ENCODE measurements around the gene BBS9. TPM values are rescaled to one million over a fixed set of nuclear protein-coding genes. Genes with fewer than 3 reads are reported as not detected.

The BBS9 gene
- total RNA-seq, 1 experiment from 2014 or later = 4.7 TPM

- Mint-ChIP-seq H3K9me3 (ENCODE audit: unreplicated experiment) (no peaks in the 10 kb centered on the region), H3K27ac (ENCODE audit: unreplicated experiment) (no peak overlapping the region), H3K27me3 (ENCODE audit: insufficient read depth, unreplicated experiment) (peaks cover 9% of the 10 kb centered on the region), H3K4me3 (ENCODE audit: unreplicated experiment) (no peak overlapping the region), H3K4me1 (ENCODE audit: low read depth, unreplicated experiment) (no peaks in the 10 kb centered on the region), H3K36me3 (ENCODE audit: insufficient read depth, unreplicated experiment) (no peaks in the 10 kb centered on the region)
- no peak overlapping the region for H3K4me3 ChIP-seq (ENCODE audit: low read depth, low read length)
- intact Hi-C loops (cut with micrococcal nuclease; ENCODE audit: unreplicated experiment) = no loop called here
- no TSS peak for BruUV-seq (replicated peaks)
- no peaks in the 10 kb centered on the region for H3K4me1 ChIP-seq
- no peak for TF ChIP-seq CTCF (IDR thresholded peaks at IDR 0.05; ENCODE audit: insufficient read depth in 1 of 2, low read depth in 1 of 2, low read length in 1 of 2, severe bottlenecking in 1 of 2, unreplicated experiment in 1 of 2)
- CTCF ChIA-PET = no interaction called here
- POLR2A ChIA-PET = no interaction called here
- H3K9me3 ChIP-seq = no peaks in the 10 kb centered on the region
- no peaks in the 10 kb centered on the region for H3K36me3 ChIP-seq (ENCODE audit: control insufficient read depth, insufficient read depth, low read length)
- no peak for DNase-seq
- H3K27me3 ChIP-seq (replicated peaks; ENCODE audit: control insufficient read depth, insufficient read depth, low read length) = no peaks in the 10 kb centered on the region
These were observed 507.0 kb downstream of the BBS9 start for GRCh38 chr7:33636359-33636758.

GRCh38 chr7:33639552-33640197 is 510.3 kb downstream of the BBS9 start:
- no peaks in the 10 kb centered on the region for H3K36me3 ChIP-seq (ENCODE audit: control insufficient read depth, insufficient read depth, low read length)
- Mint-ChIP-seq H3K4me1 (ENCODE audit: low read depth, unreplicated experiment) (no peaks in the 10 kb centered on the region), H3K27me3 (ENCODE audit: insufficient read depth, unreplicated experiment) (peaks cover 9% of the 10 kb centered on the region), H3K36me3 (ENCODE audit: insufficient read depth, unreplicated experiment) (no peaks in the 10 kb centered on the region), H3K27ac (ENCODE audit: unreplicated experiment) (no peak overlapping the region), H3K4me3 (ENCODE audit: unreplicated experiment) (no peak overlapping the region), H3K9me3 (ENCODE audit: unreplicated experiment) (no peaks in the 10 kb centered on the region)
- no peaks in the 10 kb centered on the region; the same call in 1 of the 2 replicates for H3K27me3 ChIP-seq (replicated peaks; ENCODE audit: control insufficient read depth, insufficient read depth, low read length)
- POLR2A ChIA-PET = no interaction called here
- H3K4me3 ChIP-seq (ENCODE audit: low read depth, low read length) = no peak overlapping the region
- BruUV-seq (replicated peaks) = no TSS peak
- CTCF ChIA-PET = no interaction called here
- no peak for DNase-seq
- intact Hi-C loops (cut with micrococcal nuclease; ENCODE audit: unreplicated experiment) = no loop called here
- no peaks in the 10 kb centered on the region for H3K4me1 ChIP-seq
- H3K9me3 ChIP-seq = no peaks in the 10 kb centered on the region
- TF ChIP-seq CTCF (IDR thresholded peaks at IDR 0.05; ENCODE audit: insufficient read depth in 1 of 2, low read depth in 1 of 2, low read length in 1 of 2, severe bottlenecking in 1 of 2, unreplicated experiment in 1 of 2) = no peak

- H3K27me3 ChIP-seq (replicated peaks; ENCODE audit: control insufficient read depth, insufficient read depth, low read length) = no peaks in the 10 kb centered on the region; the same call in 1 of the 2 replicates
- H3K4me1 Mint-ChIP-seq (ENCODE audit: low read depth, unreplicated experiment) = no peaks in the 10 kb centered on the region
- no peaks in the 10 kb centered on the region for H3K9me3 Mint-ChIP-seq (ENCODE audit: unreplicated experiment)
- no peak for DNase-seq
- no peak overlapping the region for H3K4me3 ChIP-seq (ENCODE audit: low read depth, low read length)
- ChIA-PET CTCF (no interaction called here), POLR2A (no interaction called here)
- peaks cover 9% of the 10 kb centered on the region for H3K27me3 Mint-ChIP-seq (ENCODE audit: insufficient read depth, unreplicated experiment)
- H3K27ac Mint-ChIP-seq (ENCODE audit: unreplicated experiment) = no peak overlapping the region
- H3K4me3 Mint-ChIP-seq (ENCODE audit: unreplicated experiment) = no peak overlapping the region
- intact Hi-C loops (cut with micrococcal nuclease; ENCODE audit: unreplicated experiment) = no loop called here
- no TSS peak for BruUV-seq (replicated peaks)
- H3K9me3 ChIP-seq = no peaks in the 10 kb centered on the region
- no peaks in the 10 kb centered on the region for H3K36me3 Mint-ChIP-seq (ENCODE audit: insufficient read depth, unreplicated experiment)
- TF ChIP-seq CTCF (IDR thresholded peaks at IDR 0.05; ENCODE audit: insufficient read depth in 1 of 2, low read depth in 1 of 2, low read length in 1 of 2, severe bottlenecking in 1 of 2, unreplicated experiment in 1 of 2) = no peak
- no peaks in the 10 kb centered on the region for H3K36me3 ChIP-seq (ENCODE audit: control insufficient read depth, insufficient read depth, low read length)
- no peaks in the 10 kb centered on the region for H3K4me1 ChIP-seq
These were observed 511.4 kb downstream of the BBS9 start for GRCh38 chr7:33640741-33641140.
